Stimulated activated CD4-positive, alpha-beta T cell treated with anti-CD3 and anti-CD28 coated beads, Interleukin-2, amount 100 ng/mL, for 4 hours (primary cell): ENCODE measurements around the gene SPINT2.
A peak's percentile ranks its signal among the peaks of the same experiment; 100 is the strongest.
"Not testable (repeated sequence)": the region's sequence is repeated elsewhere in the genome, so short reads cannot be mapped to it uniquely, and the experiment has no call there.

Experiments
- DNase-seq: peaks from one replicate; pipeline ENCODE4 v3.0.0-alpha.2; 2020; ENCODE audit warnings: low read depth

SPINT2 gene

DNA sequence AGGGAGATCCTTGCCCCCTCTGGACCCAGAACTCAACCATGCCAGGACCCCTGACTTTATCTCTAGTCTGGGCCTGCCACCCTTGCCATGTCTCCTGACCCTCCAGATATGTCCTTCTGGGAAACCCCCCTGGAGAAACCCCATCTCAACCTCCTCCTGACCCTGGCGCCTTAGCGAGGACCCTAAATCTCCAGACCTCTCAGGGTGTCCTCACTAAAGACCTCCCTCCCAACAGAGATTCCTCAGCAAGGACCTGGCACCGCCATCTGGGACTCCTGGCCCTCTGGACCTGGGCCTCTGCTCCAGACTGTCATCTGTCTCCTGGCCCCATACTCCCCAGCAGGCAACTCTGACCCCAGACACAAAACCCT lies 56.6 kb downstream of the SPINT2 start:
- DNase-seq: no peak

- no peak for DNase-seq
These were observed 57.3 kb downstream of the SPINT2 start for GRCh38 chr19:38321646-38322196.

GRCh38 chr19:38323291-38323690 lies 58.9 kb downstream of the SPINT2 start:
- no peak for DNase-seq

DNA sequence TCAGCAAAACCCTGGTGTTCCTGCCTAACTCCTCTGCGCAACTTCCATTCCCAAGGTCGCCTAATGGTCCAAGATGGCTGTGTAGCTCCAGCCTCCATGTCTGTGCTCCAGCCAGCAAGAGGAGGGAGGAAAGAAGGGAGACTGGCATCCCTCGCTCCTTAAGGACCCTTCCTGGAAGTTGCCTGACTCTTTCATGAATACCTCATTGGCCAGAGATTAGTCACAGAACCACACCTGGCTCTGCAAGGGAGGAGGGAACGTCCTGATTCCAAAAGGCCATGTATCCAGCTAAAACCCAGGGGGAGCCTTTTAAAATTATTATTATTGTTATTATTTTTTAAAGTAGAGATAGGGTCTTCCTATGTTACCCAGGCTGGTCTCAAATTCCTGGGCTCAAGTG lies 60.1 kb downstream of the SPINT2 start:
- DNase-seq: no peak

GRCh38 chr19:38326591-38326990 lies 62.2 kb downstream of the SPINT2 start:
- DNase-seq: no peak

- DNase-seq: no peak
These were observed 65.3 kb downstream of the SPINT2 start for GRCh38 chr19:38329651-38330050.

DNA sequence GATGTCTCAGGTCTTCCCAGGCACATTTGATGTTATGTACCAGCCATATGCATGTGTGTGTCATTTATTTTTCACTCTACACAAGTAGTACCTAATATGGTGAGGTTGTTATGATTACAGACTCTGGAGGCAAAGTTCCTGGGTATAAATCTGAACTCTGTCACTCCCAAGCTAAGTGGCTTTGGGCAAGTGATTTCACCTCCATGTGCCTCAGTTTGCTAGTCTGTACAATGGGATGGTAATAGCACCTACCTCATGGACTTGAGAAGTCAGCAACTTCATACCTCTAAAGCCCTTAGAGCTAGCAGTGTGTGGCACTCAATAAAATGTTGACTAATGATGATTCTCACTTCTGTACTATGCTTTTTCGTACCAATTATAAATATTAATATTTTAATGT lies 67.4 kb downstream of the SPINT2 start:
- DNase-seq: no peak

GRCh38 chr19:38333245-38333644 lies 68.9 kb downstream of the SPINT2 start:
- no peak for DNase-seq

GRCh38 chr19:38335949-38336637 lies 71.7 kb downstream of the SPINT2 start:
- peak; percentile 93 for DNase-seq

DNA sequence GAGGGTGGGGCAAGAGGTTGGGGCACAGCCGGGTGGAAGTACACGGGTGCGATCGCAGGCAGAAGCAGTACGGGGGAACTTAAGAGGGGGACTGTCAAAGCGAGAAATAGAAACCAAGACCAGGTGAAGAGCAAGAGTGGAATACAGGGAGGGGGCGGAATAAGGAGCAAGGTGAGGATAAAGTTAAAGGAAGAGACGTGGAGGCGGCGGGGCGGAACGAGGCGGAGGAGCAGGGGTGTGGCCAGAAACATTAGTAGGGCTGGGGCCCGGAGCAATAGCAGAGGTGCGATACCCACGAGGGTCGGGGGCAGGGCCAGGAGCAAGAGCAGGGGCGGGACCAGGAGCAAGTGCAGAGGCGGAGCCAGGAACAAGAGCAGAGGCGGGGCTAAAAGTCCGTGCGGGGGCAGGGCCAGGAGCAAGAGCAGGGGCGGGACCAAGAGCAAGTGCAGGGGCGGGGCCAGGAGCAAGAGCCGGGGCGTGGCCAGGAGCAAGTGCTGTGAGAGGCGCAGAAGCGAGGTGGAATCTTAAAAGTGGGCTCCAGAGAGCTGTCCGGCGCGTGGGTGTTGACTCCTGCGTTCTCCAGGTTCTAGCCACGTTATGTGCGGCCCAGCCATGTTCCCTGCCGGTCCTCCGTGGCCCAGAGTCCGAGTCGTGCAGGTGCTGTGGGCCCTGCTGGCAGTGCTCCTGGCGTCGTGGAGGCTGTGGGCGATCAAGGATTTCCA lies 72.4 kb downstream of the SPINT2 start:
- peak; percentile 95 for DNase-seq

DNA sequence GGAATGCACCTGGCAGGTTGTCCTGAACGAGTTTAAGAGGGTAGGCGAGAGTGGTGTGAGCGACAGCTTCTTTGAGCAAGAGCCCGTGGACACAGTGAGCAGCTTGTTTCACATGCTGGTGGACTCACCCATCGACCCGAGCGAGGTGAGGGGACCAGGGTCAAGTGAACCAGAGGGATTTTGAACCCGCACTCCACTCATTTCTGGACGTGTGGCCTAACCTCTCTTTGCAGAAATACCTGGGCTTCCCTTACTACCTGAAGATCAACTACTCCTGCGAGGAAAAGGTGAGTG lies 72.9 kb downstream of the SPINT2 start:
- DNase-seq: no peak

GRCh38 chr19:38339011-38339410 lies 74.6 kb downstream of the SPINT2 start:
- not testable (repeated sequence) for DNase-seq

- no peak for DNase-seq
These were observed 76.6 kb downstream of the SPINT2 start for GRCh38 chr19:38340927-38341326.
